Endodermal cell (in vitro differentiated cells): ENCODE data around the gene ZFP69B. TPM values are rescaled to one million over a fixed set of nuclear protein-coding genes. Genes with fewer than 3 reads are reported as not detected.

ENCODE experiments used
- DNase-seq: peaks from one replicate; pipeline ENCODE4 v3.0.0-alpha.2; 2017
- H3K27ac ChIP-seq: 2 replicates; pipeline ENCODE4 v1.5.1; 2013; ENCODE audit warnings: mild to moderate bottlenecking, low read depth, low read length, moderate library complexity
- H3K27me3 ChIP-seq: 2 replicates; pipeline ENCODE4 v1.6.1; 2013; ENCODE audit warnings: mild to moderate bottlenecking, low read length, moderate library complexity; ENCODE audit not compliant: insufficient read depth, control insufficient read depth, poor library complexity, severe bottlenecking
- H3K36me3 ChIP-seq: 2 replicates; pipeline ENCODE4 v1.7.0; 2013; ENCODE audit warnings: mild to moderate bottlenecking, low read length, moderate library complexity; ENCODE audit not compliant: control insufficient read depth, insufficient read depth
- H3K4me1 ChIP-seq: one replicate; pipeline ENCODE4 v1.7.0; 2013; ENCODE audit warnings: low read length; ENCODE audit not compliant: control insufficient read depth, insufficient read depth
- H3K4me3 ChIP-seq: 2 replicates; pipeline ENCODE4 v1.5.1; 2013; ENCODE audit warnings: mild to moderate bottlenecking, low read length, moderate library complexity
- H3K9ac ChIP-seq: 2 replicates; pipeline ENCODE4 v1.6.1; 2013; ENCODE audit warnings: mild to moderate bottlenecking, low read length, moderate library complexity; ENCODE audit not compliant: poor library complexity, severe bottlenecking; ENCODE audit errors: extremely low read depth
- H3K9me3 ChIP-seq: 2 replicates; pipeline ENCODE4 v1.6.1; 2013; ENCODE audit warnings: mild to moderate bottlenecking, low read length, moderate library complexity; ENCODE audit not compliant: control insufficient read depth
- H3K27ac Mint-ChIP-seq: 2 replicates; pipeline ENCODE4 v1.8.0; 2020; ENCODE audit warnings: mixed read lengths
- H3K27me3 Mint-ChIP-seq: 2 replicates; pipeline ENCODE4 v1.8.0; 2021; ENCODE audit warnings: mild to moderate bottlenecking, mixed read lengths; ENCODE audit not compliant: insufficient read depth
- H3K36me3 Mint-ChIP-seq: 2 replicates; pipeline ENCODE4 v1.8.0; 2020; ENCODE audit warnings: low read depth, mixed read lengths
- H3K4me1 Mint-ChIP-seq: 2 replicates; pipeline ENCODE4 v1.8.0; 2020; ENCODE audit warnings: mixed read lengths
- H3K4me3 Mint-ChIP-seq: 2 replicates; pipeline ENCODE4 v1.8.0; 2020; ENCODE audit warnings: mild to moderate bottlenecking, moderate library complexity, mixed read lengths
- H3K9me3 Mint-ChIP-seq: 2 replicates; pipeline ENCODE4 v1.8.0; 2020; ENCODE audit warnings: mild to moderate bottlenecking, mixed read lengths
- CTCF ChIP-seq: fragments of 200-600 bp; sonication (generic); conservative IDR thresholded peaks from 2 replicates; pipeline ENCODE4 v1.5.0; 2021; ENCODE audit warnings: antibody characterized with exemption, mild to moderate bottlenecking
- WGBS, 2 experiments: methylation state at CpG; one replicate each; pipeline versions ENCODE4 v1.1.5 to v1.1.7; 2013; ENCODE audit warnings: missing lambda C conversion rate in 2 of 2, mixed read lengths in 1 of 2; ENCODE audit not compliant: insufficient coverage in 1 of 2, insufficient read length in 1 of 2; 5-methylcytosine and 5-hydroxymethylcytosine counted together
- total RNA-seq, 2 donors: library from RNA; stranded (reverse); fragmentation: NEBNext Ultra II Directional in 1 of 2; extraction: Animal tissue kit (Norgen Biotek cat#: 25700) in 1 of 2; gene quantifications; 2 replicates in 1 of 2; 3 replicates in 1 of 2; pipeline ENCODE4 v1.2.1, GENCODE V29; 2021

Gene ZFP69B
- total RNA-seq, 2 donors from 2014 or later: 7.7 to 10.3 TPM

- H3K27ac Mint-ChIP-seq: no peak overlapping the region
- WGBS, 2 experiments: 89 to 91% methylated on average over 5 to 6 of the region's 6 CpGs
Measured at GRCh38 chr1:40413527-40414252, 36.6 kb upstream of the ZFP69B start.

GRCh38 chr1:40414331-40414730 is 35.9 kb upstream of the ZFP69B start:
- WGBS, 2 experiments: 83 to 93% methylated on average over 2 to 3 of the region's 3 CpGs
- H3K36me3 Mint-ChIP-seq: peaks cover 62% of the 10 kb centered on the region

More at GRCh38 chr1:40413527-40414252, 36.6 kb upstream of the ZFP69B start:
- H3K4me3 Mint-ChIP-seq: no peak overlapping the region
- H3K36me3 Mint-ChIP-seq: peaks cover 63% of the 10 kb centered on the region
- DNase-seq: no peak
- no peaks in the 10 kb centered on the region for H3K9me3 ChIP-seq
- peak overlapping the region; percentile 5 for H3K4me3 ChIP-seq
- H3K36me3 ChIP-seq: peaks cover 79% of the 10 kb centered on the region
- H3K9me3 Mint-ChIP-seq: no peaks in the 10 kb centered on the region
- no peaks in the 10 kb centered on the region for H3K27me3 ChIP-seq
- no peak overlapping the region for H3K27ac ChIP-seq
- no peak for TF ChIP-seq CTCF
- peaks cover 26% of the 10 kb centered on the region for H3K4me1 Mint-ChIP-seq
- peaks cover 3% of the 10 kb centered on the region for H3K4me1 ChIP-seq
- no peak overlapping the region for H3K9ac ChIP-seq
- no peaks in the 10 kb centered on the region for H3K27me3 Mint-ChIP-seq

DNA sequence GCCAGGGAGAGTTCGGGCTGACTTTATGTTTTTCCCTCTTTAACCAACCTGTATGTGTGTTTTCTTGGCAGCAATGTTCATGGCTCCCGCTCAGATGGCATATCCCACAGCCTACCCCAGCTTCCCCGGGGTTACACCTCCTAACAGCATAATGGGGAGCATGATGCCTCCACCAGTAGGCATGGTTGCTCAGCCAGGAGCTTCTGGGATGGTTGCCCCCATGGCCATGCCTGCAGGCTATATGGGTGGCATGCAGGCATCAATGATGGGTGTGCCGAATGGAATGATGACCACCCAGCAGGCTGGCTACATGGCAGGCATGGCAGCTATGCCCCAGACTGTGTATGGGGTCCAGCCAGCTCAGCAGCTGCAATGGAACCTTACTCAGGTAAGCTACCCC is 33.6 kb upstream of the ZFP69B start:
- no peaks in the 10 kb centered on the region for H3K4me1 ChIP-seq
- Mint-ChIP-seq H3K27me3 (no peaks in the 10 kb centered on the region), H3K36me3 (peaks cover 64% of the 10 kb centered on the region), H3K4me3 (no peak overlapping the region), H3K9me3 (no peaks in the 10 kb centered on the region), H3K27ac (no peak overlapping the region), H3K4me1 (peaks cover 20% of the 10 kb centered on the region)
- no peak for DNase-seq
- H3K4me3 ChIP-seq: no peak overlapping the region
- H3K27me3 ChIP-seq: no peaks in the 10 kb centered on the region
- no peaks in the 10 kb centered on the region for H3K9me3 ChIP-seq
- H3K9ac ChIP-seq: no peak overlapping the region
- 96 to 100% methylated on average over 2 to 4 of the region's 4 CpGs for WGBS, 2 experiments
- no peak overlapping the region for H3K27ac ChIP-seq
- peaks cover 69% of the 10 kb centered on the region for H3K36me3 ChIP-seq
- TF ChIP-seq CTCF: no peak

More at GRCh38 chr1:40414331-40414730, 35.9 kb upstream of the ZFP69B start:
- no peak for DNase-seq
- Histone ChIP-seq H3K4me1 (peaks cover under 1% of the 10 kb centered on the region), H3K9me3 (no peaks in the 10 kb centered on the region), H3K4me3 (peak overlapping the region; percentile 5), H3K27ac (no peak overlapping the region), H3K27me3 (no peaks in the 10 kb centered on the region), H3K36me3 (peaks cover 77% of the 10 kb centered on the region), H3K9ac (no peak overlapping the region)
- no peak overlapping the region for H3K4me3 Mint-ChIP-seq
- no peaks in the 10 kb centered on the region for H3K9me3 Mint-ChIP-seq
- H3K4me1 Mint-ChIP-seq: peaks cover 24% of the 10 kb centered on the region
- H3K27ac Mint-ChIP-seq: no peak overlapping the region
- no peak for TF ChIP-seq CTCF
- H3K27me3 Mint-ChIP-seq: no peaks in the 10 kb centered on the region
